HepG2 (cell line): Measurements from ENCODE around the gene EPHA2. TPM values are rescaled to one million over a fixed set of nuclear protein-coding genes. Genes with fewer than 3 reads are reported as not detected.
A peak's percentile ranks its signal among the peaks of the same experiment; 100 is the strongest.

Experiments used
- ATAC-seq: fragments of 200-7000 bp; cut with Tn5 transposase; 3 replicates; pipeline ENCODE4 v1.9.1; 2020; ENCODE audit warnings: mild to moderate bottlenecking, moderate library complexity
- BruUV-seq: library from RNA; stranded (reverse); fragments of 400-500 nt; replicated peaks from 2 replicates; lab custom pipeline; 2021; lab: Mats Ljungman, UMichigan
- CTCF ChIA-PET: fragments of 300-600 bp; formaldehyde crosslinking; extraction: SDS; loops from one replicate; lab custom pipeline; 2021; ENCODE audit warnings: low total read pairs, inconsistent platforms, low intra/inter-chr PET ratio; lab: Yijun Ruan, JAX
- POLR2A ChIA-PET: fragments of 350-600 bp; sonication (Branson Sonifier 250); formaldehyde crosslinking; loops from one replicate; lab custom pipeline; 2020; ENCODE audit warnings: antibody characterized with exemption, inconsistent platforms; lab: Yijun Ruan, JAX
- DNase-seq: peaks from one replicate; pipeline ENCODE4 v3.0.0-alpha.2; 2015; ENCODE audit warnings: low spot score
- FAIRE-seq: peaks from 3 replicates; lab custom pipeline; 2011; peaks lifted over from hg19 to GRCh38; lab: Jason Lieb, UNC
- H2AFZ ChIP-seq: one replicate; pipeline ENCODE4 v1.6.1; 2011; ENCODE audit warnings: low read length, inconsistent platforms
- H3K27ac ChIP-seq: fragments of 300-600 bp; 3 replicates; pipeline ENCODE4 v1.8.0; 2011; ENCODE audit warnings: mixed run types, mild to moderate bottlenecking, mixed read lengths, low read length, inconsistent platforms; ENCODE audit not compliant: insufficient read depth; ENCODE audit errors: extremely low read length
- H3K27me3 ChIP-seq, 2 experiments: fragments of 200-600 bp in 1 of 2; 2 replicates in 1 of 2; 3 replicates in 1 of 2; pipeline versions ENCODE4 v1.6.0 to v1.8.0; 2011; ENCODE audit warnings: low read length in 2 of 2, mild to moderate bottlenecking in 2 of 2, moderate library complexity in 2 of 2, inconsistent platforms in 1 of 2; ENCODE audit not compliant: insufficient read depth in 2 of 2, control insufficient read depth in 1 of 2
- H3K36me3 ChIP-seq, 2 experiments: fragments of 200-600 bp in 1 of 2; replicated peaks in 1 of 2; 2 replicates in 1 of 2; 3 replicates in 1 of 2; pipeline versions ENCODE4 v1.5.1 to v1.8.0; 2011; ENCODE audit warnings: low read length in 2 of 2, inconsistent platforms in 1 of 2; ENCODE audit not compliant: insufficient read depth in 2 of 2, control insufficient read depth in 1 of 2
- H3K4me1 ChIP-seq: 2 replicates; pipeline ENCODE4 v1.5.1; 2012; ENCODE audit warnings: low read length, inconsistent platforms; ENCODE audit not compliant: insufficient read depth
- H3K4me2 ChIP-seq: 2 replicates; pipeline ENCODE4 v1.6.0; 2011; ENCODE audit warnings: low read depth, low read length, inconsistent platforms
- H3K4me3 ChIP-seq, 3 experiments: fragments of 200-600 bp in 1 of 3; sonication (generic), shearing (Covaris generic) in 1 of 3; replicated peaks in 1 of 3; 2 replicates each; pipeline ENCODE4 v1.5.1; 2011 to 2016; ENCODE audit warnings: low read length in 3 of 3, inconsistent platforms in 2 of 3, low read depth in 2 of 3, mild to moderate bottlenecking in 2 of 3, control low read depth in 1 of 3, mixed read lengths in 1 of 3; ENCODE audit not compliant: insufficient read depth in 1 of 3
- H3K79me2 ChIP-seq: one replicate; pipeline ENCODE4 v1.6.1; 2011; ENCODE audit warnings: low read length, inconsistent platforms; ENCODE audit not compliant: insufficient read depth
- H3K9ac ChIP-seq: 2 replicates; pipeline ENCODE4 v1.6.0; 2011; ENCODE audit warnings: mild to moderate bottlenecking, low read depth, low read length, inconsistent platforms; ENCODE audit not compliant: insufficient read depth
- H3K9me3 ChIP-seq: 2 replicates; pipeline ENCODE4 v1.5.1; 2012; ENCODE audit warnings: mild to moderate bottlenecking, low read length
- H4K20me1 ChIP-seq: 2 replicates; pipeline ENCODE4 v1.6.0; 2011; ENCODE audit warnings: inconsistent platforms, mild to moderate bottlenecking, low read length, moderate library complexity; ENCODE audit not compliant: insufficient read depth
- HNRNPLL ChIP-seq: fragments of 200-400 bp; formaldehyde crosslinking; IDR thresholded peaks from 2 replicates; pipeline ENCODE4 v1.6.1; 2017; ENCODE audit warnings: mild to moderate bottlenecking, low read depth, low read length; ENCODE audit not compliant: poor library complexity, severe bottlenecking
- KLF15 ChIP-seq: sonication (generic); formaldehyde crosslinking; IDR thresholded peaks from 2 replicates; pipeline ENCODE4 v1.8.1; 2023; ENCODE audit warnings: borderline replicate concordance, mild to moderate bottlenecking, inconsistent platforms, missing genetic modification reagents, mixed read lengths
- RCOR2 ChIP-seq: IDR thresholded peaks from 2 replicates; pipeline ENCODE4 v1.6.1; 2016; ENCODE audit warnings: missing biosample characterization, missing genetic modification reagents
- SNAPC4 ChIP-seq: sonication (generic); formaldehyde crosslinking; IDR thresholded peaks from 2 replicates; pipeline ENCODE4 v1.4.0; 2020; ENCODE audit warnings: mild to moderate bottlenecking, missing genetic modification reagents
- TARDBP ChIP-seq: sonication (generic); formaldehyde crosslinking; IDR thresholded peaks from 2 replicates; pipeline ENCODE4 v1.8.0; 2022; ENCODE audit warnings: mild to moderate bottlenecking, missing genetic modification reagents
- TBL1XR1 ChIP-seq: fragments of 150-350 bp; IDR thresholded peaks from 2 replicates; pipeline ENCODE4 v1.6.1; 2014; ENCODE audit warnings: borderline replicate concordance, low read length; ENCODE audit not compliant: partially characterized antibody
- THRA ChIP-seq: sonication (generic); formaldehyde crosslinking; IDR thresholded peaks from 2 replicates; pipeline ENCODE4 v1.4.0; 2020; ENCODE audit warnings: missing genetic modification reagents, borderline replicate concordance
- ZNF101 ChIP-seq: sonication (generic); formaldehyde crosslinking; IDR thresholded peaks from 2 replicates; pipeline ENCODE4 v1.4.0; 2020; ENCODE audit warnings: mild to moderate bottlenecking, low read depth, missing genetic modification reagents, borderline replicate concordance
- ZNF30 ChIP-seq: sonication (generic); formaldehyde crosslinking; IDR thresholded peaks from 2 replicates; pipeline ENCODE4 v1.5.0; 2020; ENCODE audit warnings: mild to moderate bottlenecking, missing genetic modification reagents
- ZNF326 ChIP-seq: sonication (generic); formaldehyde crosslinking; IDR thresholded peaks from 2 replicates; pipeline ENCODE4 v1.4.0; 2020; ENCODE audit warnings: missing genetic modification reagents, borderline replicate concordance
- ZNF605 ChIP-seq: sonication (generic); formaldehyde crosslinking; IDR thresholded peaks from 2 replicates; pipeline ENCODE4 v1.8.0; 2022; ENCODE audit warnings: mild to moderate bottlenecking, missing genetic modification reagents
- WGBS: methylation state at CpG from one replicate; pipeline ENCODE4 v1.1.6; 2017; ENCODE audit warnings: low lambda C conversion rate; 5-methylcytosine and 5-hydroxymethylcytosine counted together
- in situ Hi-C: cut with HindIII; loops from 2 replicates; pipeline ENCODE4 v1.10.0; 2017; ENCODE audit warnings: low pct_unique_long_range_greater_than_20kb; ENCODE audit not compliant: extremely low pct_ligation_motif_present
- intact Hi-C: fragments of 100-400 bp; cut with micrococcal nuclease; formaldehyde crosslinking; loops from one replicate; pipeline ENCODE4 v1.10.0; 2022; ENCODE audit not compliant: unreplicated experiment
- polyA plus RNA-seq, 8 experiments: library from polyadenylated mRNA; depleted of rRNA in 3 of 8; stranded (reverse) in 7 of 8; unstranded in 1 of 8; fragments of >200 nt; fragmentation: Illumina TruSeq in 4 of 8; extraction: Trizol in 4 of 8; gene quantifications; 2 replicates each; pipeline versions ENCODE4 v1.2.1 to v1.2.3, GENCODE V29; 2011 to 2016; ENCODE audit warnings: low read depth in 4 of 8, missing spikeins in 1 of 8, mixed read lengths in 1 of 8; ENCODE audit not compliant: insufficient read depth in 1 of 8
- total RNA-seq, 5 experiments: library from RNA; depleted of rRNA; stranded (reverse); fragments of >200 nt; fragmentation: Illumina TruSeq; extraction: Trizol; gene quantifications; 2 replicates each; pipeline ENCODE4 v1.2.3, GENCODE V29; 2016; ENCODE audit warnings: low read depth in 1 of 5
- TF ChIP-seq, protein P1 (sequence below): IDR thresholded peaks from 2 replicates; pipeline ENCODE4 v1.6.1; 2012; ENCODE audit warnings: low read depth, low read length, improper control_type of control experiment

Gene EPHA2
- total and polyA plus RNA-seq, 2 of the 13 experiments (the other 11 are each of a cell fraction or from before 2014, with no cell fraction given): 33.6 to 53.6 TPM

DNA sequence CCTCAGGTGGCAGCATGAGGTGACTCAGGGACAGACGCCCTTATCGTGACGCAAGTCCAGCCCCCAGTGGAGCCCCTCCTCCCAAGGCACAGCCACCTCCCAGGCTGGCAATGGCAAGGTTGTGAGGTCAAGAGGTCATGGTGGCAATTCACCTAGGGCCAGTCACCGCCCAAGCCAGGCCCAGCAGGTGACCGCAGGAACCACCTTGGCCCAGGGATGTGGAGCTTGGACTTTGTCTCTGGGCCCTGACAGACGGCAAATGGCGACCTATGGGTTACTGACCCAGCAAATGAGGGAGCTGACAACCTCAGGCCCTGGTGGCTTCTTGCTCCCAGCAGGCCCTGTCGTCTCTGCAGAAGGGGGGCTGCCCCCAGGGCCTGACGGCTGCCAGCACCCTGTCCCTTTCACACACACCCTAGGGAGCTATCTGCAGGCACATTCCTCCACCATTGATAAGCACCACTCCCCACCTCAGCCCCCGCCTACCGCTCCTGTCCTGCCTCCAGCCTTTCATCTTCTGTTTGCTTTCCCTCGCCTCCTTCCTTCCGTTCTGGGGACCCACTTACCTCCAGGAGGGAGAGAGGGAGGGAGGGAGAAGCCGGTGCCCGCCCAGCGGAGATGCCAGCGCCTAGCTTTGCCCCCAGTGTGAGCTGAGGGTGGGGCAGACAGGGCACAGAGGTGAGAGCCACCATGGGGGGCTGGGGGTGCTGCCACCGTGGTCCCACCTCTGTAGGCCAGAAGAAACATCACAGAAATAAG is 12.1 kb downstream of the EPHA2 start:
- CTCF ChIA-PET: interaction anchor here (1.4 kb wide), 1 partner anchor 45 kb away, joined by 7 read pairs; no protein-coding TSS in a partner anchor
- H3K79me2 ChIP-seq: peaks cover 75% of the 10 kb centered on the region
- in situ Hi-C loops: no loop called here
- H3K9ac ChIP-seq: peak overlapping the region; percentile 67
- 0% methylated on average over 9 of the region's 18 CpGs for WGBS
- H3K36me3 ChIP-seq: peaks cover 38 to 63% of the 10 kb centered on the region in 2 experiments
- peak overlapping the region; percentile 78 for H3K4me2 ChIP-seq
- H3K9me3 ChIP-seq: no peaks in the 10 kb centered on the region
- H3K27me3 ChIP-seq: no peaks in the 10 kb centered on the region
- BruUV-seq: no TSS peak
- intact Hi-C loops: loop anchor here (1.0 to 10.0 kb wide), 2 partner anchors 39 to 69 kb away; partner anchors contain the start of gene FAM131C
- H3K27ac ChIP-seq: peak overlapping the region; percentile 76
- DNase-seq: peak; percentile 96
- FAIRE-seq: peak; percentile 93
- ATAC-seq: peak; percentile 80
- H2AFZ ChIP-seq: no peak overlapping the region
- H3K4me3 ChIP-seq: peak overlapping the region in 2 of 3 experiments; percentile 11 to 51; a peak in 3 of 6 replicates
- POLR2A ChIA-PET: interaction anchor here (0.9 to 6.2 kb wide), 14 partner anchors 11 to 66 kb away, joined by 3 to 120 read pairs (median 6); partner anchors contain the start of gene EPHA2
- peaks cover 64% of the 10 kb centered on the region for H4K20me1 ChIP-seq
- peaks cover 91% of the 10 kb centered on the region for H3K4me1 ChIP-seq
- TF ChIP-seq KLF15 (CRISPR knock-in tag) (no peak), TBL1XR1 (peak; percentile 33), THRA (CRISPR knock-in tag) (peak; percentile 88; the same call in 1 of the 2 replicates), ZNF30 (CRISPR knock-in tag) (no peak), RCOR2 (CRISPR knock-in tag) (peak; percentile 92), TARDBP (CRISPR knock-in tag) (peak; percentile 95), SNAPC4 (CRISPR knock-in tag) (no peak), HNRNPLL (no peak), ZNF605 (CRISPR knock-in tag) (peak; percentile 86), ZNF326 (CRISPR knock-in tag) (no peak), ZNF101 (CRISPR knock-in tag) (no peak)
- TF ChIP-seq, protein P1, sequence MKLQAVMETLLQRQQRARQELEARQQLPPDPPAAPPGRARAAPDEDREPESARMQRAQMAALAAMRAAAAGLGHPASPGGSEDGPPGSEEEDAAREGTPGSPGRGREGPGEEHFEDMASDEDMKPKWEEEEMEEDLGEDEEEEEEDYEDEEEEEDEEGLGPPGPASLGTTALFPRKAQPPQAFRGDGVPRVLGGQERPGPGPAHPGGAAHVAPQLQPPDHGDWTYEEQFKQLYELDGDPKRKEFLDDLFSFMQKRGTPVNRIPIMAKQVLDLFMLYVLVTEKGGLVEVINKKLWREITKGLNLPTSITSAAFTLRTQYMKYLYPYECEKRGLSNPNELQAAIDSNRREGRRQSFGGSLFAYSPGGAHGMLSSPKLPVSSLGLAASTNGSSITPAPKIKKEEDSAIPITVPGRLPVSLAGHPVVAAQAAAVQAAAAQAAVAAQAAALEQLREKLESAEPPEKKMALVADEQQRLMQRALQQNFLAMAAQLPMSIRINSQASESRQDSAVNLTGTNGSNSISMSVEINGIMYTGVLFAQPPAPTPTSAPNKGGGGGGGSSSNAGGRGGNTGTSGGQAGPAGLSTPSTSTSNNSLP: no peak
